Keratinocyte (primary cell): ENCODE data around the gene CCDC27. TPM values are rescaled to one million over a fixed set of nuclear protein-coding genes. Genes with fewer than 3 reads are reported as not detected.

Experiments used
- DNase-seq: peaks from one replicate; pipeline ENCODE4 v3.0.0-alpha.2; 2011; ENCODE audit warnings: low read depth, missing footprints, low spot score
- FAIRE-seq: peaks from 2 replicates; lab custom pipeline; 2011; peaks lifted over from hg19 to GRCh38; lab: Jason Lieb, UNC
- H2AFZ ChIP-seq: 2 replicates; pipeline ENCODE4 v1.6.0; 2012; ENCODE audit warnings: low read length, control low read depth, inconsistent platforms; ENCODE audit not compliant: control insufficient read depth
- H3K27ac ChIP-seq: 2 replicates; pipeline ENCODE4 v1.5.1; 2011; ENCODE audit warnings: low read length; ENCODE audit not compliant: control insufficient read depth, insufficient read depth
- H3K27me3 ChIP-seq: 3 replicates; pipeline ENCODE4 v1.6.0; 2011; ENCODE audit warnings: low read length; ENCODE audit not compliant: control insufficient read depth, insufficient read depth; ENCODE audit errors: extremely low read depth
- H3K36me3 ChIP-seq, 2 experiments: 2 replicates in 1 of 2; 3 replicates in 1 of 2; pipeline ENCODE4 v1.5.1; 2011; ENCODE audit warnings: low read length in 2 of 2, mild to moderate bottlenecking in 1 of 2; ENCODE audit not compliant: control insufficient read depth in 2 of 2, insufficient read depth in 2 of 2; ENCODE audit errors: extremely low read depth in 1 of 2
- H3K4me1 ChIP-seq: 3 replicates; pipeline ENCODE4 v1.5.1; 2011; ENCODE audit warnings: low read length; ENCODE audit not compliant: control insufficient read depth, insufficient read depth; ENCODE audit errors: extremely low read depth
- H3K4me2 ChIP-seq: 3 replicates; pipeline ENCODE4 v1.6.0; 2011; ENCODE audit warnings: low read depth, low read length; ENCODE audit not compliant: control insufficient read depth, insufficient read depth; ENCODE audit errors: extremely low read depth
- H3K4me3 ChIP-seq, 3 experiments: fragments of 200-600 bp in 1 of 3; sonication (generic) in 1 of 3; 2 replicates in 2 of 3; 3 replicates in 1 of 3; pipeline ENCODE4 v1.5.1; 2011 to 2016; ENCODE audit warnings: low read length in 3 of 3, mild to moderate bottlenecking in 3 of 3, control low read depth in 2 of 3, inconsistent platforms in 1 of 3, low read depth in 1 of 3, mixed read lengths in 1 of 3, mixed run types in 1 of 3, moderate library complexity in 1 of 3; ENCODE audit not compliant: control insufficient read depth in 2 of 3, insufficient read depth in 2 of 3; ENCODE audit errors: extremely low read depth in 1 of 3
- H3K79me2 ChIP-seq: 2 replicates; pipeline ENCODE4 v1.6.0; 2012; ENCODE audit warnings: low read length; ENCODE audit not compliant: control insufficient read depth, insufficient read depth
- H3K9ac ChIP-seq: 3 replicates; pipeline ENCODE4 v1.6.0; 2011; ENCODE audit warnings: low read length; ENCODE audit not compliant: control insufficient read depth, insufficient read depth; ENCODE audit errors: extremely low read depth
- H3K9me1 ChIP-seq: 3 replicates; pipeline ENCODE4 v1.6.0; 2011; ENCODE audit warnings: low read length; ENCODE audit not compliant: control insufficient read depth, insufficient read depth; ENCODE audit errors: extremely low read depth
- H3K9me3 ChIP-seq: 2 replicates; pipeline ENCODE4 v1.5.1; 2012; ENCODE audit warnings: low read depth, low read length; ENCODE audit not compliant: control insufficient read depth
- H4K20me1 ChIP-seq: 3 replicates; pipeline ENCODE4 v1.6.0; 2011; ENCODE audit warnings: low read length; ENCODE audit not compliant: control insufficient read depth, insufficient read depth; ENCODE audit errors: extremely low read depth
- CTCF ChIP-seq, 3 experiments: IDR thresholded peaks in 1 of 3; conservative IDR thresholded peaks in 1 of 3; optimal IDR thresholded peaks in 1 of 3; 2 replicates in 2 of 3; 3 replicates in 1 of 3; pipeline versions ENCODE3 to v1.5.1; 2011; ENCODE audit warnings: low read length in 3 of 3, mild to moderate bottlenecking in 3 of 3, moderate library complexity in 2 of 3, control low read depth in 1 of 3, inconsistent platforms in 1 of 3; ENCODE audit not compliant: insufficient read depth in 2 of 3; ENCODE audit errors: extremely low read depth in 1 of 3
- EZH2 ChIP-seq: IDR thresholded peaks from one replicate; pipeline ENCODE4 v1.6.1; 2012; ENCODE audit warnings: inconsistent platforms, mild to moderate bottlenecking, low read length, moderate library complexity
- dilution Hi-C: fragments of 300-500 bp; cut with MboI; formaldehyde crosslinking; loops from one replicate; pipeline ENCODE4 v1.7.0; 2020; ENCODE audit warnings: low sequenced_read_pairs; ENCODE audit not compliant: extremely low pct_ligation_motif_present
- polyA plus RNA-seq, 5 experiments: library from polyadenylated mRNA; depleted of rRNA in 3 of 5; stranded (reverse) in 3 of 5; stranded (forward) in 1 of 5; unstranded in 1 of 5; fragments of >200 nt; gene quantifications; 1 replicate in 1 of 5; 2 replicates in 3 of 5; 3 replicates in 1 of 5; pipeline versions ENCODE4 v1.2.1 to v1.2.3, GENCODE V29; 2011 to 2012; ENCODE audit warnings: missing spikeins in 2 of 5, low read depth in 1 of 5, low replicate concordance in 1 of 5

The CCDC27 gene
- polyA plus RNA-seq, 1 donor (not counting 4 experiments of a cell fraction or from before 2014, with no cell fraction given), result not detected

GRCh38 chr1:3721955-3722465 lies 30.2 kb upstream of the CCDC27 start:
- Histone ChIP-seq H3K27me3 (no peaks in the 10 kb centered on the region), H3K4me2 (no peak overlapping the region), H4K20me1 (no peaks in the 10 kb centered on the region), H3K4me3 (no peak overlapping the region), H3K9ac (no peak overlapping the region), H3K27ac (no peak overlapping the region), H2AFZ (no peak overlapping the region), H3K9me3 (no peaks in the 10 kb centered on the region), H3K79me2 (no peaks in the 10 kb centered on the region), H3K4me1 (peaks cover 9% of the 10 kb centered on the region), H3K36me3 (no peaks in the 10 kb centered on the region), H3K9me1 (peaks cover 2% of the 10 kb centered on the region)
- FAIRE-seq (no peak), DNase-seq (no peak)
- dilution Hi-C loops, result no loop called here
- TF ChIP-seq EZH2 (no peak), CTCF (optimal IDR thresholded peaks at IDR 0.05 in 1 of 3, IDR thresholded peaks at IDR 0.05 in 1 of 3, conservative IDR thresholded peaks at IDR 0.05 in 1 of 3; ENCODE audit: extremely low read depth in 1 of 3, insufficient read depth in 2 of 3, low read length in 3 of 3) (no peak)

- Histone ChIP-seq H3K9me3 (no peaks in the 10 kb centered on the region), H3K79me2 (no peaks in the 10 kb centered on the region), H4K20me1 (no peaks in the 10 kb centered on the region), H3K36me3 (no peaks in the 10 kb centered on the region), H3K27me3 (no peaks in the 10 kb centered on the region), H3K4me2 (no peak overlapping the region), H3K27ac (no peak overlapping the region), H3K4me1 (peaks cover 2% of the 10 kb centered on the region), H3K4me3 (no peak overlapping the region), H2AFZ (no peak overlapping the region), H3K9me1 (no peaks in the 10 kb centered on the region), H3K9ac (no peak overlapping the region)
- TF ChIP-seq EZH2, result no peak
- FAIRE-seq (no peak), DNase-seq (no peak)
- dilution Hi-C loops, result no loop called here
Measured at GRCh38 chr1:3722846-3723245, 29.4 kb upstream of the CCDC27 start.
